KMS-11 (cell line): ENCODE results near the gene GRAMD4.

Experiments
- H2AFZ ChIP-seq: fragments of 200-600 bp; sonication (generic); 2 replicates; pipeline ENCODE4 v1.6.1; 2016; ENCODE audit warnings: antibody characterized with exemption, mixed run types, low read depth
- H3K27ac ChIP-seq: fragments of 200-600 bp; sonication (generic); 2 replicates; pipeline ENCODE4 v1.6.1; 2016; ENCODE audit warnings: mild to moderate bottlenecking, mixed run types
- H3K27me3 ChIP-seq: fragments of 200-600 bp; sonication (generic); 2 replicates; pipeline ENCODE4 v1.6.1; 2017; ENCODE audit warnings: mild to moderate bottlenecking, low read depth, mixed run types, moderate library complexity; ENCODE audit not compliant: insufficient read depth
- H3K36me3 ChIP-seq: fragments of 200-600 bp; sonication (generic); 2 replicates; pipeline ENCODE4 v1.6.1; 2017; ENCODE audit warnings: mild to moderate bottlenecking, mixed run types; ENCODE audit not compliant: insufficient read depth
- H3K4me1 ChIP-seq: fragments of 200-600 bp; sonication (generic); 2 replicates; pipeline ENCODE4 v1.6.1; 2016; ENCODE audit warnings: mild to moderate bottlenecking, low read depth, mixed run types; ENCODE audit not compliant: poor library complexity, severe bottlenecking
- H3K4me2 ChIP-seq: fragments of 200-600 bp; sonication (generic); 2 replicates; pipeline ENCODE4 v1.7.0; 2016; ENCODE audit warnings: mild to moderate bottlenecking, mixed run types
- H3K4me3 ChIP-seq: fragments of 200-600 bp; sonication (generic); IDR thresholded peaks from 2 replicates; pipeline ENCODE4 v1.6.1; 2017; ENCODE audit warnings: low read depth, low read length, mixed read lengths; ENCODE audit not compliant: insufficient read depth
- H3K79me2 ChIP-seq: fragments of 200-600 bp; sonication (generic); 2 replicates; pipeline ENCODE4 v1.6.1; 2016; ENCODE audit warnings: low read depth, mixed run types; ENCODE audit not compliant: insufficient read depth
- H3K9ac ChIP-seq: fragments of 200-600 bp; sonication (generic); 2 replicates; pipeline ENCODE4 v1.6.1; 2016; ENCODE audit warnings: mild to moderate bottlenecking, mixed run types
- H4K20me1 ChIP-seq: fragments of 200-600 bp; sonication (generic); 2 replicates; pipeline ENCODE4 v1.6.1; 2016; ENCODE audit warnings: mild to moderate bottlenecking, mixed run types; ENCODE audit not compliant: insufficient read depth
- TF ChIP-seq, protein P1 (sequence below): fragments of 200-600 bp; sonication (generic); conservative IDR thresholded peaks from 2 replicates; pipeline ENCODE4 v1.6.1; 2017; ENCODE audit warnings: low read depth, mild to moderate bottlenecking, antibody characterized with exemption, low read length, moderate library complexity, mixed read lengths

The GRAMD4 gene

GRCh38 chr22:46678003-46678657 lies 57.9 kb downstream of the GRAMD4 start:
- Histone ChIP-seq H3K27me3 (no peaks in the 10 kb centered on the region), H3K4me3 (no peak overlapping the region), H3K36me3 (no peaks in the 10 kb centered on the region), H3K79me2 (no peaks in the 10 kb centered on the region), H3K9ac (no peak overlapping the region), H3K4me2 (no peak overlapping the region), H3K27ac (no peak overlapping the region), H2AFZ (no peak overlapping the region), H3K4me1 (no peaks in the 10 kb centered on the region), H4K20me1 (no peaks in the 10 kb centered on the region)
- TF ChIP-seq, protein P1, sequence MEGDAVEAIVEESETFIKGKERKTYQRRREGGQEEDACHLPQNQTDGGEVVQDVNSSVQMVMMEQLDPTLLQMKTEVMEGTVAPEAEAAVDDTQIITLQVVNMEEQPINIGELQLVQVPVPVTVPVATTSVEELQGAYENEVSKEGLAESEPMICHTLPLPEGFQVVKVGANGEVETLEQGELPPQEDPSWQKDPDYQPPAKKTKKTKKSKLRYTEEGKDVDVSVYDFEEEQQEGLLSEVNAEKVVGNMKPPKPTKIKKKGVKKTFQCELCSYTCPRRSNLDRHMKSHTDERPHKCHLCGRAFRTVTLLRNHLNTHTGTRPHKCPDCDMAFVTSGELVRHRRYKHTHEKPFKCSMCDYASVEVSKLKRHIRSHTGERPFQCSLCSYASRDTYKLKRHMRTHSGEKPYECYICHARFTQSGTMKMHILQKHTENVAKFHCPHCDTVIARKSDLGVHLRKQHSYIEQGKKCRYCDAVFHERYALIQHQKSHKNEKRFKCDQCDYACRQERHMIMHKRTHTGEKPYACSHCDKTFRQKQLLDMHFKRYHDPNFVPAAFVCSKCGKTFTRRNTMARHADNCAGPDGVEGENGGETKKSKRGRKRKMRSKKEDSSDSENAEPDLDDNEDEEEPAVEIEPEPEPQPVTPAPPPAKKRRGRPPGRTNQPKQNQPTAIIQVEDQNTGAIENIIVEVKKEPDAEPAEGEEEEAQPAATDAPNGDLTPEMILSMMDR, result no peak

- H3K27ac ChIP-seq, result no peak overlapping the region
- TF ChIP-seq, protein P1, result no peak
- no peaks in the 10 kb centered on the region for H3K79me2 ChIP-seq
- H3K27me3 ChIP-seq, result no peaks in the 10 kb centered on the region
- H3K4me3 ChIP-seq, result no peak overlapping the region
- H2AFZ ChIP-seq, result no peak overlapping the region
- no peaks in the 10 kb centered on the region for H3K36me3 ChIP-seq
- no peak overlapping the region for H3K4me2 ChIP-seq
- no peaks in the 10 kb centered on the region for H3K4me1 ChIP-seq
- no peak overlapping the region for H3K9ac ChIP-seq
- no peaks in the 10 kb centered on the region for H4K20me1 ChIP-seq
These were observed 58.9 kb downstream of the GRAMD4 start for GRCh38 chr22:46678785-46679700.

DNA sequence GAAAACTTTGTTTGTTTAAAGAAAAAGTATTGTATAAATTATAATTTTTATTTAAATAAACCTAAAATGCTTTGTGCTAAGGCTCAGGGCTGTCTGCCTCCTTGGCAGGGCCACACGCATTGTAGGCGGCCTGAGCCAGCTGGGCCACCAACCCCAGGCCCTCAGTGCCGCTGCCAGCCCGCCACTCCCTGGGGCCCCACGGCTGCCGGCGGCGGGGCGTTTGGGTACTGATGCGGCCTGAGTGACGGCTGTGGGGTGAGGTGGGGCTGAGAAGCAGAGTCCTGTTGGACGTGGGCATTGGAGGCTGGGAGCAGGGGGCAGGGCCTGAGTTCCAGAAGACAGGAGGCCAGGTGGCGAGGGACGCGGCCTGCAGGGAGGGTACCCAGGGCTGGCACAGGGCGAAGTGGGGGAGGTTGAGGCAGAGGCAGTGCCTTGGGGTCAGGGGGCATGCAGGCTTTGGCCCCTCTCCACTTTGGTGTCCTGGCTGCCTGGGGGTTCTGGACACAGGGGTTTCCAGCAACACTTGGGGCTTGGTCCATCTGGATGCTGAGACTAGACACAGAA lies 59.6 kb downstream of the GRAMD4 start:
- no peak overlapping the region for H3K27ac ChIP-seq
- TF ChIP-seq, protein P1, result no peak
- no peaks in the 10 kb centered on the region for H4K20me1 ChIP-seq
- no peak overlapping the region for H3K4me3 ChIP-seq
- H3K4me1 ChIP-seq, result no peaks in the 10 kb centered on the region
- H3K27me3 ChIP-seq, result no peaks in the 10 kb centered on the region
- H2AFZ ChIP-seq, result no peak overlapping the region
- H3K4me2 ChIP-seq, result no peak overlapping the region
- H3K36me3 ChIP-seq, result no peaks in the 10 kb centered on the region
- no peaks in the 10 kb centered on the region for H3K79me2 ChIP-seq
- H3K9ac ChIP-seq, result no peak overlapping the region

DNA sequence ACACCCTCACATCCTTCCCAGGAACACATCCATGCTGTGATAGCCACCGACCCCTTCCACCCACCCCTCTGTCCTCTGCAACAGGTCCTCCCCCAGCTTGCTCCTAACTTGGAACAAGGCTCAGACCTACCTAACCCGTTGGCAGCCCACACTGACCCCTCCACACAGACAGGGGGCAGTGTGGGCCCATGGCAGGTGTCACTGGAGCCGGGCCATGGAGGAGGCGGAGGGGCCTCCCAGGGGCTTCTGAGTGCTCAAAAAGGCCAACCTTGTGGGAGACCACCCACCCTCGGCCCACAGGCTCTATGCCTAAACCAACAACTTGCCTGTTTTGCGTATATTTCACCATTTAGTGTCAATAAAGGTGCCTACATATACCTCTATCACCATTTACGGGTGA lies 60.8 kb downstream of the GRAMD4 start:
- H3K9ac ChIP-seq, result no peak overlapping the region
- no peaks in the 10 kb centered on the region for H4K20me1 ChIP-seq
- H3K4me3 ChIP-seq, result no peak overlapping the region
- no peaks in the 10 kb centered on the region for H3K79me2 ChIP-seq
- TF ChIP-seq, protein P1, result peak; percentile 45
- H3K4me2 ChIP-seq, result no peak overlapping the region
- H3K27ac ChIP-seq, result no peak overlapping the region
- no peaks in the 10 kb centered on the region for H3K36me3 ChIP-seq
- no peaks in the 10 kb centered on the region for H3K4me1 ChIP-seq
- no peaks in the 10 kb centered on the region for H3K27me3 ChIP-seq
- no peak overlapping the region for H2AFZ ChIP-seq
